ENCODE measurements around the gene PRKAA1.

DNA sequence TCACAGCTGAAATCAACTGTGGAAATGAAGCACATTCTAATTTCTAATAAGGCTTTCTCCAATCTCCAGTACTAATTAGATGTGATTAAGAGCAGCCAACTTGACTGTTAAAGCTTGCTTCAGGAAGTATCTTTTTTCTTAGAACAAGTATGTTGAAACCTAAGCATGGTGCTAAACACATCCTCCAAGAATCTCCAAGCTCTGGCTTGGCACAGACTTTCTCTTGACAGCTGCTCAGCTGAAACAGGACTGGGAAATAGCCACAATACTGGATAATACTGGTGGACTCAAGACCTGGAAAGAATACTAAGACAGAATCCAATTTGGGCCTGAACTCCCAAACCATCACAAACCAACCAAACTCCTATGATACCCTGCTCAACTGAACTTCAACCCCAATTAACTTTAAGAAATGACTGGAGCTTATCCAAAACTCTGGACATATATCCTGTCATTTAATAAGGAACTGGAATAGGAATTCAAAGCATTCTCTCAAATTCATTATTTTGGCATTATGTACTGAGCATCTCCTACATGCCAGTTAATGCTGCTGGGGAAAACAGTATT lies 16.2 kb downstream of the PRKAA1 start:
- TF ChIP-seq, protein P1, sequence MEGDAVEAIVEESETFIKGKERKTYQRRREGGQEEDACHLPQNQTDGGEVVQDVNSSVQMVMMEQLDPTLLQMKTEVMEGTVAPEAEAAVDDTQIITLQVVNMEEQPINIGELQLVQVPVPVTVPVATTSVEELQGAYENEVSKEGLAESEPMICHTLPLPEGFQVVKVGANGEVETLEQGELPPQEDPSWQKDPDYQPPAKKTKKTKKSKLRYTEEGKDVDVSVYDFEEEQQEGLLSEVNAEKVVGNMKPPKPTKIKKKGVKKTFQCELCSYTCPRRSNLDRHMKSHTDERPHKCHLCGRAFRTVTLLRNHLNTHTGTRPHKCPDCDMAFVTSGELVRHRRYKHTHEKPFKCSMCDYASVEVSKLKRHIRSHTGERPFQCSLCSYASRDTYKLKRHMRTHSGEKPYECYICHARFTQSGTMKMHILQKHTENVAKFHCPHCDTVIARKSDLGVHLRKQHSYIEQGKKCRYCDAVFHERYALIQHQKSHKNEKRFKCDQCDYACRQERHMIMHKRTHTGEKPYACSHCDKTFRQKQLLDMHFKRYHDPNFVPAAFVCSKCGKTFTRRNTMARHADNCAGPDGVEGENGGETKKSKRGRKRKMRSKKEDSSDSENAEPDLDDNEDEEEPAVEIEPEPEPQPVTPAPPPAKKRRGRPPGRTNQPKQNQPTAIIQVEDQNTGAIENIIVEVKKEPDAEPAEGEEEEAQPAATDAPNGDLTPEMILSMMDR (IDR thresholded peaks at IDR 0.05): no peak
- TF ChIP-seq POLR2A (IDR thresholded peaks at IDR 0.05; ENCODE audit: low read depth) (no peak), POLR2AphosphoS5 (IDR thresholded peaks at IDR 0.05) (peak in 1 of 2 donors; percentile 10), EP300 (IDR thresholded peaks at IDR 0.05) (no peak)

All from esophagus muscularis mucosa (tissue), 4 donors.